Adipocyte (in vitro differentiated cells): ENCODE results near the gene CFD.
"Not testable (repeated sequence)": the region's sequence is repeated elsewhere in the genome, so short reads cannot be mapped to it uniquely, and the experiment has no call there.

ENCODE experiments used
- DNase-seq: peaks from one replicate; pipeline ENCODE4 v3.0.0-alpha.2; 2015; ENCODE audit warnings: low read depth
- H3K27me3 ChIP-seq: replicated peaks from 2 replicates; pipeline ENCODE4 v1.7.0; 2013; ENCODE audit warnings: mild to moderate bottlenecking, low read length, moderate library complexity; ENCODE audit not compliant: control insufficient read depth, insufficient read depth
- H3K36me3 ChIP-seq: 2 replicates; pipeline ENCODE4 v1.7.0; 2013; ENCODE audit warnings: low read length, mild to moderate bottlenecking, moderate library complexity; ENCODE audit not compliant: control insufficient read depth, insufficient read depth, severe bottlenecking
- H3K4me1 ChIP-seq: 2 replicates; pipeline ENCODE4 v1.7.0; 2013; ENCODE audit warnings: mild to moderate bottlenecking, low read length, moderate library complexity; ENCODE audit not compliant: control insufficient read depth, insufficient read depth
- H3K4me3 ChIP-seq: 2 replicates; pipeline ENCODE4 v1.7.0; 2013; ENCODE audit warnings: mild to moderate bottlenecking, low read length, moderate library complexity
- H3K9ac ChIP-seq: 2 replicates; pipeline ENCODE4 v1.7.0; 2013; ENCODE audit warnings: mild to moderate bottlenecking, low read length, moderate library complexity
- H3K9me3 ChIP-seq: 2 replicates; pipeline ENCODE4 v1.7.0; 2013; ENCODE audit warnings: mild to moderate bottlenecking, low read length, moderate library complexity; ENCODE audit not compliant: control insufficient read depth

CFD gene

DNA sequence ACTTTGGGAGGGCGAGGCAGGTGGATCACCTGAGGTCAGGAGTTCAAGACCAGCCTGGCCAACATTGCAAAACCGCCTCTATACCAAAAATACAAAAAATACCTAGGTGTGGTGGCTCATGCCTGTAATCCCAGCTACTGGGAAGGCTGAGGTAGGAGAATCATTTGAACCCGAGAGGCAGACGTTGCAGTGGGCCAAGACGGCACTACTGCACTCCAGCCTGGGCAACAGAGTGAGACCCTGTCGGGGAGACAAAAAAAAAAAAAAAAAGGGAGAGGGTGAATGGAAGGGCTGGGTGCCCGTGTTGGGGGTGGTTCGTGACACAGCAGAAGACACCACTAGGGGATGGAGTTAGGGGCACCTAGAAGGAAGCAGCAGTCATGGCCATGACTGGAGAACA, 10.8 kb downstream of the CFD start:
- DNase-seq = no peak
- H3K27me3 ChIP-seq = no peaks in the 10 kb centered on the region
- peak overlapping the region; percentile 53 for H3K9ac ChIP-seq
- peaks cover 23% of the 10 kb centered on the region for H3K4me1 ChIP-seq
- no peak overlapping the region for H3K4me3 ChIP-seq
- peaks cover 7% of the 10 kb centered on the region for H3K36me3 ChIP-seq
- H3K9me3 ChIP-seq = no peaks in the 10 kb centered on the region

DNA sequence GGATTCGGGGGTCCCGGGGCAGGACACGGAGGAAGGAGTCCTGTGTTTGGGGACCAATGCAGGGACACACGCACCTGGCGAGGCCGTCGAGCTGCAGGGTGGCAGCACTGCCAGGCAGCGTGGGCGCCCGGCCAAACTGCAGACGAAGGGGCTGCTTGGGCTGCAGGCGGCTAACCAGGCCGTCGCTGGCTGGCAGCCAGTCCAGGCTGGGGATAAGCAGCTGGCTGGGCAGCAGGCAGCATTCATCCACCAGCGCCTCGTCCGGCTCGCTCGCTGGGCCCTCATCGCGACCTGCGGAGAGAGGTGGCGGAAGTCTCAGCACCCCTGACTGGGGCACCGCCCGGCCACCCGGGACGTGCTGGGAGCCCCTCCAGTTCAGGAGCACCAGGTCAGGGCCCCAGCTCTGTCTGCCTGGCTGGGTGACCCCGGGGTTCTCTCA, 11.5 kb downstream of the CFD start:
- Histone ChIP-seq H3K4me1 (peaks cover 23% of the 10 kb centered on the region), H3K27me3 (no peaks in the 10 kb centered on the region), H3K4me3 (no peak overlapping the region), H3K9me3 (no peaks in the 10 kb centered on the region), H3K36me3 (peaks cover 14% of the 10 kb centered on the region), H3K9ac (no peak overlapping the region)
- no peak for DNase-seq

DNA sequence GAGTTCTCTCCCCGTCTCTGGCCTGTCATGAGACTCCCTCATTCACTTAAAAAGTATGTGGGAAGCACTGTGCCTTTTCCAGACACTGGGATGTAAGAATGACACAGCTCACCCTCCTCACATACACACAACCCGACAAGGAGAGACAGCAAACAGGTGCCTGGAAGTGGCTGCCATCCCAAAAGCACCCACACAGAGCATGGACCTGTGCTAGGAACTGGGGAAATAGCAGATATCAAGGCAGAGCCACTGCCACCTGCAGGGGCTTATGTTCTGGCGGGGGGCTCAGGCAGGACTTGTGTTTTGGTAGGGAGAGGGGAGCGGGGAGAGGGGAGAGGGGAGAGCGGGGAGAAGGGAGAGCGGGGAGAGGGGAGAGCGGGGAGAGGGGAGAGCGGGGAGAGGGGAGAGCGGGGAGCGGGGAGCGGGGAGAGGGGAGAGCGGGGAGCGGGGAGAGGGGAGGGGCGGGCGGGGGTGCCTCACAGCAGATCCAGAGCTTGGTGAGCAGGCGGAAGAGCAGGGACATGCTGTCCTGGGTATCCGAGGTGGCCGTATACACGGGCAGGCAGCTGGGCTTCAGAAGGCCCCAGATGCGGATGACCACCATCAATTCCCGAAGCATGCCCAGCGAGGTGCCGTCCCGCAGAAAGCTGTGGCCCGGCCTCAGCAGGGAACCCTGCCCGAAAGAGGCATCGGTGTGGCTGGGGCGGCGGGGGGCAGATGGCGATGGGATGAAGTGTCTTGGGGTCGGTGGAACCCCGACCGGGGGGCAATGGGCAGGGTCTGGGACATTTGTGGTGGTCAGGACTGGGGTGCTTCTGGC, 12.2 kb downstream of the CFD start:
- DNase-seq = peak; percentile 45
- Histone ChIP-seq H3K36me3 (peaks cover 18% of the 10 kb centered on the region), H3K4me1 (peaks cover 23% of the 10 kb centered on the region), H3K4me3 (no peak overlapping the region), H3K27me3 (no peaks in the 10 kb centered on the region), H3K9me3 (no peaks in the 10 kb centered on the region), H3K9ac (no peak overlapping the region)

DNA sequence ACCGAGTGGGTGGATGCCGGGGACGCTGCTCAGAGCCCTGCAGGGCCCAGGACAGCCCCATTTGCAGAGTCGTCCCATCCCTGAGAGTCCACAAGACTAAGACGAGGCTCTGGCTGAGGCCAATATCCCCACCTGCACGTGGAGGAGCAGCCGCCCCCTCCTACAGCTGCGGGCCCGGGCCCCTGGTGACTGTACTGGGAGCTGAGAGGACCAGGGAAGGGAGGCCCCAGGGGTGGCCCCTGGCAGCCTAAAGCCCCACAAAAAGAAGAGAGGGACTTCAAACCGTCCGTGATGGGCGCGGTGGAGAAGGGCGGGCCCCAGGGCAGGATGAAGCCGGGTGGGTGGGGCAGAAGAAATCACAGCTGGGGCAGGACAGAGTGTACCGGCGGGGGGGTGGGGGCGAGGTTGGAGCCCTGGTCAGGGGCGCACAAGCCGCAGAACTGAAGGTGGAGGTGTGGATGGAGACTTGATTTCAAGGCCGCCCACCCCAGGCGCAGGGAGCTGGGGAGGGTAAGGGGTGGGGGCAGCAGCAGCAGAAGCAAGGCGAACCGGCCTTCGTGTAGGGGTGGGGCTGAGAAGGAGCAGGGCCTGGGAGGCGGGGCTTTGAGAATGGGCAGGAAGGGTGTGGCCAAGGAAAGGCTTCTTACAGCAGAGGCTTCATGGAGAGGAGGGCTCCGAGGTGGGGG, 12.9 kb downstream of the CFD start:
- H3K36me3 ChIP-seq = peaks cover 21% of the 10 kb centered on the region
- H3K4me3 ChIP-seq = no peak overlapping the region
- DNase-seq = peak; percentile 60
- peaks cover 23% of the 10 kb centered on the region for H3K4me1 ChIP-seq
- H3K27me3 ChIP-seq = no peaks in the 10 kb centered on the region
- H3K9me3 ChIP-seq = no peaks in the 10 kb centered on the region
- H3K9ac ChIP-seq = no peak overlapping the region

DNA sequence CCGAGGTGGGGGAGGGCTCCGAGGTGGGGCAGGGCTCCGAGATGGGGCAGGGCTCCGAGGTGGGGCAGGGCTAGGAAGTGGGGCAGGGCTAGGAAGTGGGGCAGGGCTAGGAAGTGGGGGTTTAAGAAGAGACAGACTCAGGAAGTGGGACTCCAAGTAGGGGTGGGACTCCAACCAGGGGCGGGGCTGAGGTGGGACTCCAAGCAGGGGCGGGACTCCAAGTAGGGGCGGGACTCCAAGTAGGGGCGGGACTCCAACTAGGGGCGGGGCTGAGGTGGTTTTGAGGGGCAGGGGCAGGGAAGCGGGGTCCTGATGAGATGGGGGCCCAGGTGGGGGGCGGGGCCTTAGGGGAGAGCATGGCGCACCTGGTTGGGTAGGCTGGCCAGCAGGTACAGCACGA, 13.6 kb downstream of the CFD start:
- no peak overlapping the region for H3K4me3 ChIP-seq
- H3K4me1 ChIP-seq = peaks cover 23% of the 10 kb centered on the region
- H3K27me3 ChIP-seq = no peaks in the 10 kb centered on the region
- H3K9me3 ChIP-seq = no peaks in the 10 kb centered on the region
- H3K36me3 ChIP-seq = peaks cover 21% of the 10 kb centered on the region
- peak; percentile 27 for DNase-seq
- H3K9ac ChIP-seq = no peak overlapping the region

DNA sequence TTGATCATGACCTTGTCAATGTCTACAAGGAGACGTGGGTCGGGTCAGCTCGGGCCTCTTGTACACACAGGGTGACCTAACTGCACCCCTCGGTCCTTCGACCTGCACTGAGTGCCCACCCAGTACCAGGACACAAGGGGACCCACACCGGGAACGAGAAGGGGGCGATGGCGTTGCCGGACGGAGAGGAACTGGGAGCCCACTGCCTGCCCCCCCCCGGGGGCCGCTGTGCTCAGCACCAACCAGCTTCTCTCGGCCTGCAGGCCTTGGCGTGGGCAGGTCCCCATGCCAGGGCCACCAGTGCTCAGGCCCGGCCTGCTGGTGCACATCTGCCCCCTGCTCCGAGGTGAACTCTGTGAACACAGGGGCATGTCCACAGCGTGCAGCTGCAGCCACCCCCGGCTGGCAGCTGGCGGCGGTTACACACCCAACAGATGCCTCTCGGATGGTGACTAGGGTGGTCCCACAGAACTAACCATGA, 14.1 kb downstream of the CFD start:
- Histone ChIP-seq H3K36me3 (peaks cover 21% of the 10 kb centered on the region), H3K9me3 (no peaks in the 10 kb centered on the region)

DNA sequence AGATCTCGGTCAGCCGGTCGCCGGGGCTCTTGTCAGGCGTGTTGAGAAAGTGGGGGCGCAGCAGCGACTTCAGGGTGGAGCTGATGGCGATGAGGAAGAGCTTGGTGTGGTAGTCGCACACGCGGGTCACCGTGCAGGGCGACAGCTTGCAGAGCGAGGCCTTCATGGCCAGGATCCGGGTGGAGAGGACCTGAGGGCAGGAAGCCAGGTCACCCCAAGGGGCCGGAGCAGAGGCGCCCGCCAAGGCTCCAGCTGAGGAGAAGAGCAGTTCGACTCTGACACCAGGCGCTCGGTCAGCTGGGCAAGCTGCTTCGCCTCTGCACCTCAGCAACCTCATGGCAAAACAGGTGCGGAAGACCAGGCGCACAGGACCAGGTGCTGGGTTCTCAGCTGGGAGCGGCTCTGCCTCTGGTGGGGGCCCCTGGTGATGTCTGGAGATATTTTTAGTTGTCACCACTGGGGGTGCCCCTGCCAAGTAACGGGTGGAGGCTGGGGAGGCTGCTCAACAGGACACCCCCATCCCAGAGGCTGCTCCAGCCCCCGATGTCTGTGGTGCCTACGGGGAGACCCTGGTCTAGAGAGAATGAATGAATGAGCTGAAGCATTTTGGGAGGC, 15.9 kb downstream of the CFD start:
- no peaks in the 10 kb centered on the region for H3K27me3 ChIP-seq
- peaks cover 7% of the 10 kb centered on the region for H3K4me1 ChIP-seq
- H3K4me3 ChIP-seq = no peak overlapping the region
- no peak overlapping the region for H3K9ac ChIP-seq
- DNase-seq = no peak
- H3K36me3 ChIP-seq = peaks cover 24% of the 10 kb centered on the region
- no peaks in the 10 kb centered on the region for H3K9me3 ChIP-seq

More for the DNA sequence above, 14.1 kb downstream of the CFD start:
- H3K9ac ChIP-seq = no peak overlapping the region
- no peaks in the 10 kb centered on the region for H3K27me3 ChIP-seq
- peaks cover 22% of the 10 kb centered on the region for H3K4me1 ChIP-seq
- no peak overlapping the region for H3K4me3 ChIP-seq
- DNase-seq = no peak

DNA sequence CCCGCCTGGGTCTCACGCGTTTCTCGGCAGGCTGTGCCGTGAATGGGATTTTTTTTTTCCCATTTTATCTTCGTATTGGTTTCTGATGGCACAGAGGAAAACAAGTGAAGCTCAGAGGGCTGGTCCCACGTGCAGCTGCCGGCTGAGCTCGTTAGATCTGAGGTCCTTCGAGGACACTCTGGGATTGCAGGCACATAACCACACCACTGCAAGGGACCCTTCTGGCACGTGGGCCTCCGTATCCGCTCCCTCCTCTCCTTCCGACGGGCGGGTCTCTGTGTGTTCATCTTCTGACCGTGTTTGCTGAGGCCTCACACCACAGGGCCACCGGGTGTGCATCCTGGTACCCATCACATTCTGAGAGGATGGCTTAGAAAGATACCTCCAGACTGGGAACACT, 16.6 kb downstream of the CFD start:
- no peaks in the 10 kb centered on the region for H3K9me3 ChIP-seq
- peaks cover 28% of the 10 kb centered on the region for H3K36me3 ChIP-seq
- H3K27me3 ChIP-seq = no peaks in the 10 kb centered on the region
- H3K4me1 ChIP-seq = peaks cover 3% of the 10 kb centered on the region
- DNase-seq = no peak
- no peak overlapping the region for H3K9ac ChIP-seq
- H3K4me3 ChIP-seq = no peak overlapping the region

DNA sequence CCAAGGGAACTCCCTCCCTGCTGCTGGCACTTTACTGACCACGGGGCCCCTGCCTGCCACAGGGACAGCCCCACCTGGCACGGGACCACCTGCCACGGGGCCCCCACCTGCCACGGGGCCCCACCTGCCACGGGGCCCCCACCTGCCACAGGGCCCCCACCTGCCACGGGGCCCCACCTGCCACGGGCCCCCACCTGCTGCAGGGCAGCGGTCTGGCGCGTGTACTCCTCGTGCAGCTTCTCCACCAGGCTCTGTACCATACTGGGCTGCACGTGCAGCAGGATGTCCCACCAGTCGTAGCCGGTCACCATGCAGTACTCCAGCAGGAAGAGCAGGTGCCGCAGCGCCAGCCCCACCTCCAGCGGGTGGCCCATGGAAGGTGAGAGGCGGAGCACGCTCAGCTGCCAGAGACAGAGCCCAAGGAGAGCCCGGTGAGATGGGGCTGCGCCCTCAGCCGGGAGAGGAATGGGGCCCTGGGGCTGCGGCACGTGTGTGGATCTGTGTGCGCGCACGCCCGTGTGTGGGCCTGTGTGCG, 17.4 kb downstream of the CFD start:
- Histone ChIP-seq H3K9ac (no peak overlapping the region), H3K4me1 (peaks cover 3% of the 10 kb centered on the region), H3K9me3 (no peaks in the 10 kb centered on the region), H3K36me3 (peaks cover 35% of the 10 kb centered on the region), H3K27me3 (no peaks in the 10 kb centered on the region), H3K4me3 (no peak overlapping the region)
- DNase-seq = no peak

DNA sequence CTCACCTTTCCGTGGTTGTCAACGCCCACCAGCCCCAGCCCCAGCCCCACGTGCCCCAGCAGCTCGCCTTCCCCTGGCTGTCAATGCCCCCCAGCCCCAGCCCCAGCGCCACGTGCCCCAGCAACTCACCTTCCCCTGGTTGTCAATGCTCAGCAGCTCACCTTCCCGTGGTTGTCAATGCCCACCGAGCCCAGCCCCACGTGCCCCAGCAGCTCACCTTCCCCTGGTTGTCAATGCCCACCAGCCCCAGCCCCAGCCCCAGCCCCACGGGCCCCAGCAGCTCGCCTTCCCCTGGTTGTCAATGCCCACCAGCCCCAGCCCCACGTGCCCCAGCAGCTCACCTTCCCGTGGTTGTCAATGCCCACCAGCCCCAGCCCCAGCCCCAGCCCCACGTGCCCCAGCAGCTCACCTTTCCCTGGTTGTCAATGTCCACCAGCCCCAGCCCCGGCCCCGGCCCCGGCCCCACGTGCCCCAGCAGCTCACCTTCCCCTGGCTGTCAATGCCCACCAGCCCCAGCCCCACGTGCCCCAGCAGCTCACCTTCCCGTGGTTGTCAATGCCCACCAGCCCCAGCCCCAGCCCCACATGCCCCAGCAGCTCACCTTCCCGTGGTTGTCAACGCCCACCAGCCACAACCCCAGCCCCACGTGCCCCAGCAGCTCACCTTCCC, 18.7 kb downstream of the CFD start:
- H3K36me3 ChIP-seq = peaks cover 48% of the 10 kb centered on the region
- DNase-seq, H3K4me3 ChIP-seq, H3K27me3 ChIP-seq, H3K9ac ChIP-seq, H3K4me1 ChIP-seq, H3K9me3 ChIP-seq: not testable (repeated sequence)
